Ishikawa (cell line): ENCODE measurements around the gene RPP14.

Experiments used
- EP300 ChIP-seq: IDR thresholded peaks from 2 replicates; pipeline ENCODE4 v1.6.1; 2012; ENCODE audit warnings: borderline replicate concordance
- FOXM1 ChIP-seq: IDR thresholded peaks from 2 replicates; pipeline ENCODE4 v1.6.1; 2012; ENCODE audit warnings: low read depth, borderline replicate concordance
- RAD21 ChIP-seq: IDR thresholded peaks from 2 replicates; pipeline ENCODE4 v1.6.1; 2012; ENCODE audit warnings: low read depth
- REST ChIP-seq: IDR thresholded peaks from 2 replicates; pipeline ENCODE4 v1.6.1; 2012; ENCODE audit warnings: low read depth, mild to moderate bottlenecking
- USF1 ChIP-seq: IDR thresholded peaks from 2 replicates; pipeline ENCODE4 v1.6.1; 2012

- TF ChIP-seq REST (no peak), FOXM1 (no peak), EP300 (no peak), USF1 (no peak), RAD21 (no peak)
These were observed 63.0 kb downstream of the RPP14 start for GRCh38 chr3:58369038-58369437.
